NT2/D1 (cell line): ENCODE measurements around the gene BTG4.

Experiments used
- SUZ12 ChIP-seq: IDR thresholded peaks from 2 replicates; pipeline ENCODE4 v1.6.1; 2011; ENCODE audit not compliant: insufficient read length, insufficient read depth; ENCODE audit errors: extremely low read depth
- YY1 ChIP-seq: IDR thresholded peaks from 2 replicates; pipeline ENCODE4 v1.6.1; 2011; ENCODE audit not compliant: insufficient read length, insufficient read depth
- ZNF274 ChIP-seq: IDR thresholded peaks from 2 replicates; pipeline ENCODE4 v1.6.1; 2011; ENCODE audit warnings: mild to moderate bottlenecking, low read depth, low read length

- TF ChIP-seq SUZ12 (no peak), YY1 (no peak), ZNF274 (no peak)
These were observed 29.3 kb upstream of the BTG4 start for GRCh38 chr11:111541254-111542061.
